Measurements from ENCODE around the gene SYT7. TPM values are rescaled to one million over a fixed set of nuclear protein-coding genes. Genes with fewer than 3 reads are reported as not detected.

The SYT7 gene
- total RNA-seq, 4 donors from 2014 or later = 5.4 to 8.4 (median 7.5) TPM

DNA sequence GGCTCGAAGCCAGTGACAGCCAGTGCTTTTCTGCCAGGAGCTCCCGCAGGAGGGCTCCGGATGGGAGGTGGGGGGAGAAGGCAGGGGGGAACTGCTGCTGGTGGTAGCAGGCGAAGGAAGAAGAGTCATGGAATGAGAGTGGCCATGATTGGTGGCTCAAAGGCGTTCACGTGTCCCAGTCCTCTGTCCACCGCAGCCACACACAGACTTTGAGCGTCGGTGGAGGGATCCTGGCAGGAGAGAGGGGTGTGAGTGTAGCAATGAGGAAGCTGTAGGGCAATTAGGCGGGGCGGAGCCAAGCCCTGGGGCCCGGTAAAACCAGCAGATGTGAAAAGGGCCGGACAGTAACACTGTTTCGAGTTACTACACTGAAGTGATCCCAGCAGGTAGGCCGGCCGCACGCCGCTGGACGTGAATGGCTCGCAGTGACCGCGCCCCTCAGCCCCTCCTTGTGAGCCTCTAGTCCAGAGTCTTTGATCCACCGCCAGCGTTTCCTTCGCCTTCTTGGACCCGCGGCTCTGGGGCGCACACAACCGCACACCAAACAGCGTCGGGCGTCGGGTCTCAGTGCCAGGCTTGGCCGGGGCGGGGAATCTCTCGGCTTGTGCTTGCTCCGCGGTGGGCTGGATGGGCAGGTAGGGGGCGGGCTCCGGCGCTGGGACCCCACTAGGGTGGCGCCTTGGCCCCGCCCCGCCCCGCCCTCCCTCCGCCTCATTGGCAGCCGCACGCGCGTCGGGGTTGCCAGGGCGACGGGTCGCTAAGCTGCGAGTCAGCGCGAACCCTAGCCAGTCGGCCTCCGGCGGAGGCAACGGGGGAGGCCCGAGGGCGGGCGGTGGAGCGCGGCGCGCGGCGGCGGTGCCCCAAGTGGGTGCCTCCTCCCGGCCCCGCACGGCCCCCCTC is 72.7 kb downstream of the SYT7 start, which contains the start of gene LRRC10B:
Gene LRRC10B, plus strand, starts transcription at position 788 of the 900 bp plus-strand sequence. CDS start 250 bp downstream, outside the sequence.
- Histone ChIP-seq H3K4me3 (peak within 1 kb of the TSS; percentile 41), H3K36me3 (no peaks in the 10 kb centered on the region), H3K4me1 (peaks cover 25% of the 10 kb centered on the region), H3K27ac (no peak within 1 kb of the TSS), H3K9me3 (no peaks in the 10 kb centered on the region), H3K27me3 (peaks cover 42% of the 10 kb centered on the region)
- no peak for TF ChIP-seq POLR2AphosphoS5 (IDR thresholded peaks at IDR 0.05)
- TF ChIP-seq EP300 (IDR thresholded peaks at IDR 0.05) = no peak
- TF ChIP-seq, protein P1, sequence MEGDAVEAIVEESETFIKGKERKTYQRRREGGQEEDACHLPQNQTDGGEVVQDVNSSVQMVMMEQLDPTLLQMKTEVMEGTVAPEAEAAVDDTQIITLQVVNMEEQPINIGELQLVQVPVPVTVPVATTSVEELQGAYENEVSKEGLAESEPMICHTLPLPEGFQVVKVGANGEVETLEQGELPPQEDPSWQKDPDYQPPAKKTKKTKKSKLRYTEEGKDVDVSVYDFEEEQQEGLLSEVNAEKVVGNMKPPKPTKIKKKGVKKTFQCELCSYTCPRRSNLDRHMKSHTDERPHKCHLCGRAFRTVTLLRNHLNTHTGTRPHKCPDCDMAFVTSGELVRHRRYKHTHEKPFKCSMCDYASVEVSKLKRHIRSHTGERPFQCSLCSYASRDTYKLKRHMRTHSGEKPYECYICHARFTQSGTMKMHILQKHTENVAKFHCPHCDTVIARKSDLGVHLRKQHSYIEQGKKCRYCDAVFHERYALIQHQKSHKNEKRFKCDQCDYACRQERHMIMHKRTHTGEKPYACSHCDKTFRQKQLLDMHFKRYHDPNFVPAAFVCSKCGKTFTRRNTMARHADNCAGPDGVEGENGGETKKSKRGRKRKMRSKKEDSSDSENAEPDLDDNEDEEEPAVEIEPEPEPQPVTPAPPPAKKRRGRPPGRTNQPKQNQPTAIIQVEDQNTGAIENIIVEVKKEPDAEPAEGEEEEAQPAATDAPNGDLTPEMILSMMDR (IDR thresholded peaks at IDR 0.05) = no peak
- TF ChIP-seq POLR2A (IDR thresholded peaks at IDR 0.05) = no peak
- 4% methylated on average over 22 of the region's 74 CpGs for WGBS
- no peak for DNase-seq (ENCODE audit: low spot score in 2 of 2)

DNA sequence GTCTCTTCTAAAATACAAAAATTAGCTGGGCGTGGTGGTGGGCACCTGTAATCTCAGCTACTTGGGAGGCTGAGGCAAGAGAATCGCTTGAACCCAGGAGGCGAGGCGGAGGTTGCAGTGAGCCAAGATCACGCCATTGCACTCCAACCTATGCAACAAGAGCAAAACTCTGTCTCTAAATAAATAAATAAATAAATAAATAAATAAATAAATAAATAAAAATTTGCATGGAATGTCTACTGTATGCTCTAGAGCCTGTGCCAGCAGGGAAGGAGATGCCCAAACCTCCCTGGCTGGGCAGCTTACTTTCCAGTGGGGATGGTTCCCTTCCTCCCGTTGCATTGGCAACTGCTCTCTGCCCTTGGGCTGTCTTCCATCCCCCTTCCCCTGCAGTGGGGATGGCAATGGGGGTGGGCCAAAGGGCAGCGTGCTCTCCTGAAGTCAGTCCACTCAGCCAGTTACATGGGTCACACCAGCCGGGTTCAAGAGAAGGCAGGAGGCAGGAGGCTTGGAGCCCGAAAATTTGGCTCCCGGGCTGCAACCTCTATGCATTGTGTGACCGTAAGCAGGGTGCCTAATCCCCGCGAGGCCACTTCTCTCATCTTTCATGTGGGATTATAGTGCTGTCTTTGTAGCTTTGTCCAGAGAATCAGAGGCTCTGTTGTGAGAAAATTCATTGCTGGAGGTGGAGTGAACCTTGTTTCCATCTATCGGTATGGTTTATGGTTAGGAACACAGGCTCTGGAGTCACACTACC is 73.7 kb downstream of the SYT7 start:
- H3K27ac ChIP-seq = no peak overlapping the region
- peaks cover 24% of the 10 kb centered on the region for H3K4me1 ChIP-seq
- no peaks in the 10 kb centered on the region for H3K9me3 ChIP-seq
- no peak for DNase-seq (ENCODE audit: low spot score in 2 of 2)
- no peaks in the 10 kb centered on the region for H3K36me3 ChIP-seq
- no peak overlapping the region for H3K4me3 ChIP-seq
- WGBS = 80% methylated on average over 10 of the region's 14 CpGs
- peaks cover 42% of the 10 kb centered on the region for H3K27me3 ChIP-seq
- TF ChIP-seq POLR2AphosphoS5 (IDR thresholded peaks at IDR 0.05) = no peak
- TF ChIP-seq POLR2A (IDR thresholded peaks at IDR 0.05) = no peak
- no peak for TF ChIP-seq EP300 (IDR thresholded peaks at IDR 0.05)
- TF ChIP-seq, protein P1 (IDR thresholded peaks at IDR 0.05) = no peak

DNA sequence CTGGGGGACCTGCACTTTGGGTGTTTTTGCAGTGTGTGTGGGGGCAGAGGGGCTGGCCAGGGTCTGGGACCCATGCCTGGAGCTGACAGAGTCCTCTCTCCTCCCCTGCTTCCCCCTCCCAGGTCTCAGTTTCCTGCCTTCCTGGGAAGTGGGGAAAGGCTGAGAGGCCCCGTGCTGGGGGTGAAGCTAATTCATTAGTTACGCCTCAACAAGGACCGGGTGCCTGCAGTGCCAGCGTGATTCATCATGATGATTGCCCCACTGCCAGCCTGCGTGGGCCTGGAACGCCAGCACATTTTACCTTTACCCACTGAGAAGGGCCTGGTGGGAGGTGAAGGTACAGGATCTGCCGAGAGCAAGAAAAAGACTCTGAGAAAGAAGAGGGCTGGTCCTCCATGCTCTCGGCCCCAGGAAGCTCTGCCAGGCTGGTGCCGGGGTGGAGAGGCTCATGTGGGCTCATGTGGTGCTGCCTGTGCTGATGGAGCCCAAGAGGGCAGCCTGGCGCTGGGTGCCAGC is 75.2 kb downstream of the SYT7 start:
- Histone ChIP-seq H3K4me3 (no peak overlapping the region), H3K27ac (no peak overlapping the region), H3K9me3 (no peaks in the 10 kb centered on the region), H3K27me3 (peaks cover 39% of the 10 kb centered on the region), H3K4me1 (peaks cover 24% of the 10 kb centered on the region), H3K36me3 (no peaks in the 10 kb centered on the region)
- 28% methylated on average over 7 of the region's 10 CpGs for WGBS
- DNase-seq (ENCODE audit: low spot score in 2 of 2) = no peak
- TF ChIP-seq, protein P1 (IDR thresholded peaks at IDR 0.05) = no peak
- TF ChIP-seq POLR2AphosphoS5 (IDR thresholded peaks at IDR 0.05) (no peak), EP300 (IDR thresholded peaks at IDR 0.05) (no peak), POLR2A (IDR thresholded peaks at IDR 0.05) (no peak)

DNA sequence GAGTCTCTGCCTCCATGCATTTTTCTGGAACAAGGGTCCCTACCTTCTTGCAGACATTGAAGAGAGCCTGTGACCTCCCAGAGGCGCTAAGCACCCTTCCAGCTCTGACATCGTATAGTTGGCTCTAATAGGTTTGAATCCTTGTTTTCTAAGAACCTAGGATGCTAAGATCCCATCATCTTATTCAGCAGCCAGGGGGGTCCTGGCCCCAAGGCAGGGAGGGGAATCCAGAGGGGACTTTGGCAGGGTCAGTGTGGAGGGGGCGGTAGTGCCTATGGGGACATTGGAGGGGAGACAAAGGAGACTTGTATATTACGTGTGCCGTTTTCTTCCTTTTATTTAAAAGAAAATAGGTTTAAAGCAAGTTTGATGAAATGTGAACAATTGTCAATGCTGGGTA is 75.8 kb downstream of the SYT7 start:
- Histone ChIP-seq H3K27ac (no peak overlapping the region), H3K27me3 (peaks cover 33% of the 10 kb centered on the region), H3K36me3 (no peaks in the 10 kb centered on the region), H3K4me1 (peaks cover 23% of the 10 kb centered on the region), H3K4me3 (no peak overlapping the region), H3K9me3 (no peaks in the 10 kb centered on the region)
- TF ChIP-seq, protein P1 (IDR thresholded peaks at IDR 0.05) = no peak
- TF ChIP-seq EP300 (IDR thresholded peaks at IDR 0.05) (no peak), POLR2AphosphoS5 (IDR thresholded peaks at IDR 0.05) (no peak)
- DNase-seq (ENCODE audit: low spot score in 2 of 2) = no peak
- 79% methylated on average over 5 of the region's 5 CpGs for WGBS
